ENCODE results near the gene STARD5. TPM values are rescaled to one million over a fixed set of nuclear protein-coding genes. Genes with fewer than 3 reads are reported as not detected.

The STARD5 gene
- total RNA-seq, 4 donors from 2014 or later = 54.6 to 88.2 (median 67.4) TPM

DNA sequence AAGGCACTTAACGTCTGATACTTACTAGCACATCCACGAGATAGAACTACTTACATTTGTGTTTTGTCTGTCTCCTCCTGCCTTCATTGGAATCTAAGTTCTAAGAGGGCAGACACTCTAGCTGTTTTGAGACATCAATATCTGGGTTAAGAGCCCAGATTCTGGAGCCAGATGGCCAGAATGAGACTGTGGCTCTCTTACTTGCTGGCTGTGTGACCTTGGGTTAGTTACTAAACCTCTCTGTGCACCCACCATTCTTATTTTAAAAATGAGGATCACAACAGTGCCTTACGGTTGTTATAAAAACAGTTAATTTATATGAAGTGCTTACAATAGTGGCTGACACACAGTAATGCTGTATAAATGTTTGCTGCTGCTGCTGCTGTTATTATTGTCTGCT, 7.7 kb downstream of the STARD5 start:
- H3K9me3 ChIP-seq = no peaks in the 10 kb centered on the region
- H3K27ac ChIP-seq = no peak overlapping the region
- DNase-seq (ENCODE audit: low spot score in 2 of 2) = no peak
- 71% methylated on average over 3 of the region's 3 CpGs for WGBS
- H3K27me3 ChIP-seq = no peaks in the 10 kb centered on the region
- peaks cover 36% of the 10 kb centered on the region for H3K36me3 ChIP-seq
- H3K4me1 ChIP-seq = peaks cover 30% of the 10 kb centered on the region
- no peak overlapping the region for H3K4me3 ChIP-seq
- TF ChIP-seq EP300 (IDR thresholded peaks at IDR 0.05) = no peak
- no peak for TF ChIP-seq POLR2AphosphoS5 (IDR thresholded peaks at IDR 0.05)
- no peak for TF ChIP-seq POLR2A (IDR thresholded peaks at IDR 0.05)
- TF ChIP-seq, protein P1, sequence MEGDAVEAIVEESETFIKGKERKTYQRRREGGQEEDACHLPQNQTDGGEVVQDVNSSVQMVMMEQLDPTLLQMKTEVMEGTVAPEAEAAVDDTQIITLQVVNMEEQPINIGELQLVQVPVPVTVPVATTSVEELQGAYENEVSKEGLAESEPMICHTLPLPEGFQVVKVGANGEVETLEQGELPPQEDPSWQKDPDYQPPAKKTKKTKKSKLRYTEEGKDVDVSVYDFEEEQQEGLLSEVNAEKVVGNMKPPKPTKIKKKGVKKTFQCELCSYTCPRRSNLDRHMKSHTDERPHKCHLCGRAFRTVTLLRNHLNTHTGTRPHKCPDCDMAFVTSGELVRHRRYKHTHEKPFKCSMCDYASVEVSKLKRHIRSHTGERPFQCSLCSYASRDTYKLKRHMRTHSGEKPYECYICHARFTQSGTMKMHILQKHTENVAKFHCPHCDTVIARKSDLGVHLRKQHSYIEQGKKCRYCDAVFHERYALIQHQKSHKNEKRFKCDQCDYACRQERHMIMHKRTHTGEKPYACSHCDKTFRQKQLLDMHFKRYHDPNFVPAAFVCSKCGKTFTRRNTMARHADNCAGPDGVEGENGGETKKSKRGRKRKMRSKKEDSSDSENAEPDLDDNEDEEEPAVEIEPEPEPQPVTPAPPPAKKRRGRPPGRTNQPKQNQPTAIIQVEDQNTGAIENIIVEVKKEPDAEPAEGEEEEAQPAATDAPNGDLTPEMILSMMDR (IDR thresholded peaks at IDR 0.05) = no peak

DNA sequence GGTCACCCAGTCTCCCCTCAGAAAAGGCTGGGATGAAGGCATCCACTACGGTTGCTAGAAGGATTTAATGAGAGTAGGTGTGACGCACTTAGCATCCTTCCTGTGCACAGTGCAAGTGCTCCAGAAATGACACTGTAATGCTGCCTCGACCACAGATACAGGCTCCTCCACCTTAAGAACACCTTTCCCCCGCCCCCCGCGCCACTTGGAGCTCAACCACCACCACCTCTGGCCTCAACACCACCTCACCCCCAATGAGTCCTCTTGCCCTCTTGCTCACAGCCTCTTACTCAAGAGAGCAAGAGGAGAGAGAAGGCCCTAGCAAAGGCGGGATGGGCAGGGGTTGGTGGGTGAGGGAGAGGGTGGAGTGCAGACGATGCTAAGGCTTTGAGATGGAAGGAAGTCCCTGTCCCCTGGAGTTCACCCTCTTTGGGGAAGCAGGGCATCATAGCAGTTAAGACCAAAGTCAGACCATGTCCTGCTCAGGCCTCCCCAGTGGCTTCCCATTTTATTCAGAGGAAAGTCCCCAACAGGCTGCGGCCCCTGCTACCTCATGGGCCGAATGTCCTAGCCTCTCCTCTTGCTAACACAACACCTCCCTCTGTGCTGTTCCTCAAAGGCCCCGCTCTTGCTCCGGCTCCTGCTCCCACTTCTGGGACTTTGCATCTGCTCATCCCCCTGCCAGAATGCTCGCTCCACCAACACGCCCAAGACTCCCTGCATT, 8.3 kb downstream of the STARD5 start:
- 89% methylated on average over 14 of the region's 14 CpGs for WGBS
- Histone ChIP-seq H3K9me3 (no peaks in the 10 kb centered on the region), H3K27ac (no peak overlapping the region), H3K4me3 (no peak overlapping the region), H3K27me3 (no peaks in the 10 kb centered on the region), H3K4me1 (peaks cover 34% of the 10 kb centered on the region), H3K36me3 (peaks cover 35% of the 10 kb centered on the region)
- DNase-seq (ENCODE audit: low spot score in 2 of 2) = no peak
- TF ChIP-seq POLR2A (IDR thresholded peaks at IDR 0.05) (no peak), POLR2AphosphoS5 (IDR thresholded peaks at IDR 0.05) (no peak), EP300 (IDR thresholded peaks at IDR 0.05) (no peak)
- TF ChIP-seq, protein P1 (IDR thresholded peaks at IDR 0.05) = no peak

DNA sequence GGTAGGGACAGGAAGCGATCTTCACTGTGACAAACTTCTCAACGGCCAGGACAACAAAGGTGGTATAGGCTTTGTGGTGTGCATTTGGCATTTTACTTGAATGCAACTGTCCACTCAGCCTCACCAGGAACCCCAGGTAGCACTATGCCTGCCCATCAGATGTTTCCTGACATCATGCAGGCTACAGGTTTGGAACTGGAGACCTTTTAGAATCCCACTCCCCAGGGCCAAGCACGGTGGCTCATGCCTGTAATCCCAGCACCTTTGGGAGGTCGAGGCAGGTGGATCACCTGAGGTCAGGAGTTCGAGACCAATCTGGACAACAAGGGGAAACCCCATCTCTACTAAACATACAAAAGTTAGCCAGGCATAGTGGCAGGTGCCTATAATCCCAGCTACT, 9.6 kb downstream of the STARD5 start:
- H3K4me1 ChIP-seq = peaks cover 34% of the 10 kb centered on the region
- DNase-seq (ENCODE audit: low spot score in 2 of 2) = no peak
- H3K9me3 ChIP-seq = no peaks in the 10 kb centered on the region
- TF ChIP-seq, protein P1 (IDR thresholded peaks at IDR 0.05) = no peak
- no peak for TF ChIP-seq POLR2AphosphoS5 (IDR thresholded peaks at IDR 0.05)
- no peak for TF ChIP-seq EP300 (IDR thresholded peaks at IDR 0.05)
- no peak for TF ChIP-seq POLR2A (IDR thresholded peaks at IDR 0.05)
- no peak overlapping the region for H3K27ac ChIP-seq
- no peak overlapping the region for H3K4me3 ChIP-seq
- H3K36me3 ChIP-seq = peaks cover 26% of the 10 kb centered on the region
- WGBS = 88% methylated on average over 5 of the region's 5 CpGs
- H3K27me3 ChIP-seq = no peaks in the 10 kb centered on the region

DNA sequence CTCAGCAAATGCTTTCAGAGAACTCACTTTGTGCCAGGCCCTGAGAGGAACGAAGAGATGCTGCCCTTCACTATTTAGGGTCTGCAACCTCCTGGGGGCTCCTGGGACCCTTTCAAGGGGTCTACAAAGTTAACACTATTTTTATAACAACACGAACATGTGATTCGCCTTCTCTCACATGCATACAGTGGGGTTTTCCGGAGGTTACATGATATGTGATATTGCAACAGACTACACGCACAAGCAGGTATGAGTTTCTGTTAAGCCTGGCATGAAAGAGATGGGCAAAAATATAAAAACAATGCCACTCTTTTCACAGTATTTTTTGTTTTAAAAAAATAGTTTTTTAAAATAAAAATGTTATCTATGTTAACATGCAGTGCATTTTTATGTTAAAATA, 10.3 kb downstream of the STARD5 start:
- DNase-seq (ENCODE audit: low spot score in 2 of 2) = no peak

More for the DNA sequence above, 10.3 kb downstream of the STARD5 start:
- peaks cover 34% of the 10 kb centered on the region for H3K4me1 ChIP-seq
- TF ChIP-seq, protein P1 (IDR thresholded peaks at IDR 0.05) = no peak
- no peak for TF ChIP-seq POLR2A (IDR thresholded peaks at IDR 0.05)
- TF ChIP-seq POLR2AphosphoS5 (IDR thresholded peaks at IDR 0.05) = no peak
- TF ChIP-seq EP300 (IDR thresholded peaks at IDR 0.05) = no peak
- no peaks in the 10 kb centered on the region for H3K9me3 ChIP-seq
- H3K27ac ChIP-seq = peak overlapping the region; percentile 84
- no peaks in the 10 kb centered on the region for H3K27me3 ChIP-seq
- no peak overlapping the region for H3K4me3 ChIP-seq
- H3K36me3 ChIP-seq = peaks cover 27% of the 10 kb centered on the region
- WGBS = 55% methylated on average over 5 of the region's 5 CpGs
